T-helper 2 cell (primary cell): ENCODE measurements around the gene ORM2.
"Not testable (repeated sequence)": the region's sequence is repeated elsewhere in the genome, so short reads cannot be mapped to it uniquely, and the experiment has no call there.

Experiments used
- DNase-seq, 5 experiments: peaks; one replicate each; pipeline versions ENCODE4 v3.0.0 to v3.0.0-alpha.2; 2012 to 2022

ORM2 gene

GRCh38 chr9:114314881-114315722 lies 14.6 kb upstream of the ORM2 start:
- no peak for DNase-seq

GRCh38 chr9:114315723-114316363 lies 13.8 kb upstream of the ORM2 start:
- no peak for DNase-seq

DNA sequence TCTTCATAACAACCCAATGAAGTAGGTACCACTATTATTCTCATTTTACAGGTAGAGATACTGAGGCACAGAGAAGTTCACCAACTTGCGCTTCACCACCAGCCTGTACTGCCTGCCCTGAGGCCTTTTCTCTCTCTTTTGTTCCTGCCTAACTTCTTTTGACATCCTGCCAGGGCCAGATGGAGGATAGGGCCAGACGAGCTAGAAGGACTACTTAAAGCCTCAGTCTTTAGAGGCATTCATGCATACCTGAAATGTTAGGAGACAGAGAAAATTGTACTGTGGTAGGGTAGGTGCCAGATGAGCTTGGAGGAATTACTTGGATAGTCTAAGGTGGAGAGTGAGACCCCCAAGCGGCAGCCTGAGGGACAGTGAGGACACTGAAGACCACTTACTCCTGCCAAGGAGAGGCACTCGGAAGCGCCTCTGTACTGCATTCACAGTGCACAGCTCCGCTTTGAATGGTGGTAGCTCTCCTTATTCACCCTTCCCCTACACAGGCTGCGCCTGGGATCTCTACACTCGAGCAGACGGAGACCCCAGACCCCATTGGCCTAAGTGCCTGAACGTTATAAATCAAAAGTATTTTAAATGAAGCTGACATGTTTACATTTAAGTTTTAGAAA lies 13.0 kb upstream of the ORM2 start:
- DNase-seq = no peak

- no peak for DNase-seq
Observed at GRCh38 chr9:114317665-114318357, 11.9 kb upstream of the ORM2 start.

- DNase-seq = no peak
Observed at GRCh38 chr9:114318416-114318815, 11.3 kb upstream of the ORM2 start.

GRCh38 chr9:114319147-114319546 lies 10.5 kb upstream of the ORM2 start:
- DNase-seq = no peak

- not testable (repeated sequence) for DNase-seq
Observed at GRCh38 chr9:114320710-114321109, 9.0 kb upstream of the ORM2 start.

DNA sequence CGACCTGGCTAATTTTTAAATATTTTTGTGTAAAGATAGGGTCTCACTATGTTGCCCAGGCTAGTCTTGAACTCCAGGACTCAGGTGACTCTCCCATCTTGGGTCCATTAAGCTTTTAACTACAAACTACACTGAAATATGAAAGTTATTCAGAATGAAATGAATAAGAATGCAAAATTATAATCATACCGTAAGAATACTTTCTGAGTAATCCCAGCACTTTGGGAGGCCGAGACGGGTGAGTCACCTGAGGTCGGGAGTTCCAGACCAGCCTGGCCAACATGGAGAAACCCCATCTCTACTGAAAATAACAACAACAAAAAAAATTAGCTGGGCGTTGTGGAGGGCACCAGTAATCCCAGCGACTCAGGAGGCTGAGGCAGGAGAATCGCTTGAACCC lies 7.9 kb upstream of the ORM2 start:
- DNase-seq = no peak

- not testable (repeated sequence) for DNase-seq
Observed at GRCh38 chr9:114322160-114322818, 7.4 kb upstream of the ORM2 start.

GRCh38 chr9:114322831-114323531 lies 6.7 kb upstream of the ORM2 start, which contains the start of gene ORM1:
ORM1 (plus strand) TSS chr9:114323098; CDS start chr9:114323134, 36 bp downstream.
- not testable (repeated sequence) for DNase-seq

GRCh38 chr9:114323849-114324248 lies 5.8 kb upstream of the ORM2 start:
- not testable (repeated sequence) for DNase-seq

DNA sequence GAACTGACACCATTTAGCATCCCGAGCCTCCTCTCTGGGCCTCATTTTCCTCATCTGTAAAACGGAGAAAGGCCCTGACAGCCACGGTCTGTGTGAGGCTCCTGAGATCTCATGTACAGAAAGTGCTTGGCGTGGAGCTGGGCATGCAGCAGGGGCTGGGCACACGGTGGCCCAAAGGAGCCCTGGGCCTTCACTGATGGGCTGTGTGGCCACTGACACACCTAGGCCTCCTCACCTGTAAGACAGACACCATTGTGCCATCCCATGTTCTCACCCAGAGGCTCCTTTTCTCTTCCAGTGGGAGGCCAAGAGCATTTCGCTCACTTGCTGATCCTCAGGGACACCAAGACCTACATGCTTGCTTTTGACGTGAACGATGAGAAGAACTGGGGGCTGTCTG lies 5.2 kb upstream of the ORM2 start:
- DNase-seq = no peak

DNA sequence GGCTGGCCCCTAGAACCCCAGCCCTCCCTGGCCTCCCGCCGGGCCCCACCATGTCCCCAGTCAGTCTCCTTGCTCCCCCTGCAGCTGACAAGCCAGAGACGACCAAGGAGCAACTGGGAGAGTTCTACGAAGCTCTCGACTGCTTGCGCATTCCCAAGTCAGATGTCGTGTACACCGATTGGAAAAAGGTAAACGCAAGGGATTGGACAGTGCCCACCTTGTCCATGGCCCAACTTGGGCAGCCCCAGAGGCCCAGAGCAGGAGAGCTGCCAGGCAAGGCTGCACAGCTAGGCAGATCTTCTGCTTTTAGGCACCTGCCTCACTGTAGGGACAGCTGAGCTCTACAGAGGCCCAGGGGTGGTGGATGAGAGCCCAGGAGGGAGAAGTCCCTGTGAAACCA lies 4.7 kb upstream of the ORM2 start:
- DNase-seq = not testable (repeated sequence)

GRCh38 chr9:114325684-114326254 lies 3.9 kb upstream of the ORM2 start:
- not testable (repeated sequence) for DNase-seq

GRCh38 chr9:114327749-114328148 lies 1.9 kb upstream of the ORM2 start:
- DNase-seq = no peak

DNA sequence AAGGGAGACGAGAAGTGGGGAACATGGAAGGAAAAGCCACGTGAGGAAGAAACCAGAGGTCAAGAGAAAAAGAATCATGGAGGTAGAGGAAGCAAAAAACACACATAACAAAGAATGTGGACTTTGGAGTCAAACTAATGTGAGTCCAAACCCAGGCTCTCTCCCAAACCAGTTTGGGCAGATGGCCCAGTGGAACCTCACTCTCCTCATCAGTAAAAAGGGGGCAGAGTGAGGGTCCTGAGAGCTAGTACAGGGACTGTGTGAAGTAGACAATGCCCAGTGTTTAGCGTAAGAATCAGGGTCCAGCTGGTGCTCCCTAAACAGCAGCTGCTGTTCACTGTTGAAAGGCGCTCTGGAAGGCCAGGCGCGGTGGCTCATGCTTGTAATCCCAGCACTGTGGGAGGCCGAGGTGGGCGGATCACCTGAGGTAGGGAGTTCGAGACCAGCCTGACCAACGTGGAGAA lies 1.3 kb upstream of the ORM2 start:
- not testable (repeated sequence) for DNase-seq

DNA sequence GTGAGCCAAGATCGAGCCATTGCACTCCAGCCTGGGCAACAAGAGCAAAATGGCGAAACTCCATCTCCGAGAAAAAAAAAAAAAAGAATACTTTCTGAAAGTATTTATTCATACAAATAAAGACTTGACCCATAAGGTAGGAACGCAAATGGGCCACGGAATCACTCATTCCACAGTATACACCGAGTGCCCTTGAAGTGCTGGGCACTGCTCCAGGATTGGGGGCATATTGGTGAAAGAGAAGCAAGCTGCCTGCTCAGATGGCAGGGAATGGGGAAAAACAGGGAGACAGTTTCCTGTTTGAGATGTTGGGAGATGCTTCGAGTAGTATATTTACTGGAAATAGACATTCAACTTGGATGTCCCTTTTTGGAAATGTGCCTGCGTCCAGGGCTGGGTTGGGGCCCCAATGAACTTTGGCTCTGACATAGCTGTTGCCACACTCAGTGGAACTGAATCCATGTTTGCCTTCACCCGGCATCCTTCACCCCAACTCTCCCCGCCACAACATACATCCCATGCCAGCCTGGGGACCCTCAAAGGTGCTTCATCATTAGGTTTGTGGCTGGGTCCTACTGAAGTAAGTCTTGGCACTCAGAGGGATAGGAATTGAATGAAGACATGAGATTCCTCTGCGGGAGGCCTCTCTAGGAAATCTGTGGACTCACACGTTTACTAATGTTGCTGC lies 588 bp upstream of the ORM2 start:
- DNase-seq = not testable (repeated sequence)

DNA sequence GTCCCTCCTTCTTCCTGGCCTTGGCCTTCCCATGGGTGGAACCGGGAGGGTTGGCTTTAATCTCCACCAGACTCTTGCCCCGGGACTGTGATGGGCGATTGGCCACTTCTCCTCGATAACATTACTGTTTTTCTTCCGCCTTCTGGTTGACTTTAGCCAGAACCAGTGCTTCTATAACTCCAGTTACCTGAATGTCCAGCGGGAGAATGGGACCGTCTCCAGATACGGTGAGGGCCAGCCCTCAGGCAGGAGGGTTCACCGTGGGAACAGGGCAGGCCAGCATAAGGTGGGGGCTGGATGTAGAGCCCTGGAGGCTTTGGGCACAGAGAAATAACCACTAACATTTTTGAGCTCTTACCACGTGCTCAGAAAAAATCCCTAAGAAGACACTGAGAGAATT lies 967 bp downstream of the ORM2 start:
- DNase-seq = no peak

- peak in 1 of 5 experiments; percentile 26 for DNase-seq
Observed at GRCh38 chr9:114331229-114332195, 1.8 kb downstream of the ORM2 start.
